Measurements from ENCODE around the gene HOXD1. TPM values are rescaled to one million over a fixed set of nuclear protein-coding genes. Genes with fewer than 3 reads are reported as not detected.

HOXD1 gene
- total RNA-seq: 1.2 TPM

DNA sequence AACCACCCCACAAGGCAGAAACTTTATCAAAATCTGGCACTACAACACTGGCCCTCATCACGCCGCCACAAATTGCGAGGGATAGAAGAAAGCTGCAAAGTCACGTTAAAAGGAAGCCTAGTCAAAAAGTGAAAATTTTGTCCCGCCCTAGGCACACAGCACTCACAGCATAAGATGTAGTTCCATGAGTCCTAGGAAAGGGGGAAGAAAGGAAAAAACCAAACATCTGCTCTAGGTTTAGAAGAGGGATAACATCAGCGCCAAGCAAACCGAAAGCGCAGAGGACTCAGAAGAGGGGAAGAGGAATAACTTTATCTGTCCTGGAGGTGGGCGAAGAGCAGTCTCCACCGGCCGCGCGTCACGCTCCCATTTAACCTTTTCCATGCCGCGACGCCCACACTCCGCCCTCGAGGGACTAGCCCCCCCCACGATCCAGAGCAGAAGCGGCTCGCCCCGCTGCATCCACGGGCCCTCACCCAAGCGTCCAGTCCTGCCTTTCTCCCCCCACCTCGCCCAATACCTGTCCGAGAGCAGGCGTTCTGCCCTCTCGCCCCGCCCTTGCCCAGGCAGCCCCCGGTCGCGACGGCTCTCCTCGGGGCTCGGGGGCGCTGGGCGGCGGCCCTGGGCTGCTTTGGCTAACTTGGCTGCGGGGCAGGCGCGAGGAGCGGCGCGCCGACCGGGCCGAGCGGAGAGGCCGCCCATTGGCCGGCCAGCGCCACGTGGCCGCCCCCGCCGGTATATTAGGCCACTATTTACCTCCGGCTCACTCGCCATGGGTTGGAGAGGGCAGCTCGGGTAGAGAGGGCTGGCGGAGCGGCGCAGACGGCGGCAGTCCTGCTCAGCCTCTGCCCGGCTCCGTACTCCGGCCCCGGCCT is at the start of gene HOXD1:
HOXD1 (plus strand) TSS at position 770 of the 875 bp plus-strand sequence. CDS start 134 bp downstream, outside the sequence.
- no peak for TF ChIP-seq POLR2AphosphoS5 (IDR thresholded peaks at IDR 0.05; ENCODE audit: insufficient read depth in 1 of 2, low read depth in 1 of 2)
- TF ChIP-seq, protein P1, sequence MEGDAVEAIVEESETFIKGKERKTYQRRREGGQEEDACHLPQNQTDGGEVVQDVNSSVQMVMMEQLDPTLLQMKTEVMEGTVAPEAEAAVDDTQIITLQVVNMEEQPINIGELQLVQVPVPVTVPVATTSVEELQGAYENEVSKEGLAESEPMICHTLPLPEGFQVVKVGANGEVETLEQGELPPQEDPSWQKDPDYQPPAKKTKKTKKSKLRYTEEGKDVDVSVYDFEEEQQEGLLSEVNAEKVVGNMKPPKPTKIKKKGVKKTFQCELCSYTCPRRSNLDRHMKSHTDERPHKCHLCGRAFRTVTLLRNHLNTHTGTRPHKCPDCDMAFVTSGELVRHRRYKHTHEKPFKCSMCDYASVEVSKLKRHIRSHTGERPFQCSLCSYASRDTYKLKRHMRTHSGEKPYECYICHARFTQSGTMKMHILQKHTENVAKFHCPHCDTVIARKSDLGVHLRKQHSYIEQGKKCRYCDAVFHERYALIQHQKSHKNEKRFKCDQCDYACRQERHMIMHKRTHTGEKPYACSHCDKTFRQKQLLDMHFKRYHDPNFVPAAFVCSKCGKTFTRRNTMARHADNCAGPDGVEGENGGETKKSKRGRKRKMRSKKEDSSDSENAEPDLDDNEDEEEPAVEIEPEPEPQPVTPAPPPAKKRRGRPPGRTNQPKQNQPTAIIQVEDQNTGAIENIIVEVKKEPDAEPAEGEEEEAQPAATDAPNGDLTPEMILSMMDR (IDR thresholded peaks at IDR 0.05): no peak
- TF ChIP-seq POLR2A (IDR thresholded peaks at IDR 0.05): no peak
- Histone ChIP-seq H3K9me3 (no peaks in the 10 kb centered on the region), H3K36me3 (no peaks in the 10 kb centered on the region), H3K4me1 (peaks cover 25% of the 10 kb centered on the region), H3K27me3 (peaks cover 20% of the 10 kb centered on the region), H3K4me3 (peak within 1 kb of the TSS; percentile 46 to 57), H3K27ac (peak within 1 kb of the TSS; percentile 32)
- intact Hi-C loops (cut with DNase I): no loop called here
- DNase-seq (ENCODE audit: extremely low spot score in 2 of 2): no peak

DNA sequence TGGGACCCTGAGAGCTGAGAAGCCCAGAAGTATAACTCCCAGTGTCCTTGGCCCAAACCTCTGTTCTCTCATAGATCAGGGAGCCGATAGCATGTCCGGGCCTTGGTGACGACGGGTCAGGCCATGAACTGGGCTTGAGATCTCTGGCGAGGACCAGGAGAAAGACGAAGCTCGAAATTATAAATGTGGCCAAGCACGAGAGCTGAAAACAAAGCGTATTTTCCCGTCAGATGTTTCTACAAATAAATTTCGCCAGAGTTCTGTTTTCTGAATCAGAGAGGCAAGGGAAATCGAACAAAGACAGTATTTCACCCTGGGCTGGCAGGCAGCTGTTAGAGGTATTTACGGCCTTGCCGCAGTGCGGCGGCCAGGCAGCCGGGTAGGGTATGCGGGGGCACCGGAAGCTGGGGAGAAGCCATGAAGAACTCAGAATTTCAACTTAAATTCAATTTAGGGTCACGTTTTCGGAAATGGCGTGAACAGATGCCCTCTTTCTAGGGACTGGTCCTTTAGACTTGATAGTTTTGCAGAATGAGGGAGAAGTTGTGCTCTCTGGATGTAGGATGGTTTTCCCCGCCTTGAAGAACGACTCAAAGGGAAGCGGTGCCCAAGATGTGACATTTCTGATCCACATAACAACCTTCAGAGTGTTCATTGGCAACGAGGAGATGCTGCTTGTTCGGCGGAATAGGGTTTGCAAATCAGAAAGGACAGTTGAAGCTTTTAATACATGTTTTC is 49.4 kb upstream of the HOXD1 start:
- H3K4me3 ChIP-seq: peak overlapping the region; percentile 17 to 42
- H3K36me3 ChIP-seq: no peaks in the 10 kb centered on the region
- peaks cover 18% of the 10 kb centered on the region for H3K4me1 ChIP-seq
- intact Hi-C loops (cut with DNase I): no loop called here
- H3K9me3 ChIP-seq: no peaks in the 10 kb centered on the region
- no peaks in the 10 kb centered on the region for H3K27me3 ChIP-seq
- TF ChIP-seq, protein P1 (IDR thresholded peaks at IDR 0.05): no peak
- TF ChIP-seq POLR2A (IDR thresholded peaks at IDR 0.05) (no peak), POLR2AphosphoS5 (IDR thresholded peaks at IDR 0.05; ENCODE audit: insufficient read depth in 1 of 2, low read depth in 1 of 2) (no peak)
- peak overlapping the region; percentile 57 for H3K27ac ChIP-seq
- DNase-seq (ENCODE audit: extremely low spot score in 2 of 2): no peak

- Histone ChIP-seq H3K36me3 (no peaks in the 10 kb centered on the region), H3K27me3 (no peaks in the 10 kb centered on the region), H3K4me3 (peak overlapping the region; percentile 42 to 44), H3K27ac (peak overlapping the region; percentile 57), H3K9me3 (no peaks in the 10 kb centered on the region), H3K4me1 (peaks cover 18% of the 10 kb centered on the region)
- intact Hi-C loops (cut with DNase I): loop anchor here (2.0 to 5.0 kb wide), 2 partner anchors 317 to 415 kb away; no protein-coding TSS in a partner anchor
- no peak for DNase-seq (ENCODE audit: extremely low spot score in 2 of 2)
- TF ChIP-seq, protein P1 (IDR thresholded peaks at IDR 0.05): no peak
- no peak for TF ChIP-seq POLR2A (IDR thresholded peaks at IDR 0.05)
- no peak for TF ChIP-seq POLR2AphosphoS5 (IDR thresholded peaks at IDR 0.05; ENCODE audit: insufficient read depth in 1 of 2, low read depth in 1 of 2)
Measured at GRCh38 chr2:176139661-176140512, 48.6 kb upstream of the HOXD1 start.

GRCh38 chr2:176140513-176141317 is 47.8 kb upstream of the HOXD1 start:
- H3K27me3 ChIP-seq: no peaks in the 10 kb centered on the region
- peak overlapping the region; percentile 57 for H3K27ac ChIP-seq
- DNase-seq (ENCODE audit: extremely low spot score in 2 of 2): no peak
- intact Hi-C loops (cut with DNase I): loop anchor here (2.0 to 5.0 kb wide), 2 partner anchors 317 to 414 kb away; no protein-coding TSS in a partner anchor
- H3K4me1 ChIP-seq: peaks cover 18% of the 10 kb centered on the region
- no peaks in the 10 kb centered on the region for H3K36me3 ChIP-seq
- no peaks in the 10 kb centered on the region for H3K9me3 ChIP-seq
- peak overlapping the region; percentile 42 to 44 for H3K4me3 ChIP-seq
- peak in 1 of 2 donors; percentile 69 for TF ChIP-seq POLR2AphosphoS5 (IDR thresholded peaks at IDR 0.05; ENCODE audit: insufficient read depth in 1 of 2, low read depth in 1 of 2)
- no peak for TF ChIP-seq POLR2A (IDR thresholded peaks at IDR 0.05)
- TF ChIP-seq, protein P1 (IDR thresholded peaks at IDR 0.05): peak; percentile 76 to 94 (median 89)

Measured in vagina (tissue), 2 donors.